Skin epidermis (tissue), 12 donors: ENCODE results near the gene AKR1C8.
"Not testable (repeated sequence)": the region's sequence is repeated elsewhere in the genome, so short reads cannot be mapped to it uniquely, and the experiment has no call there.

Experiments used
- H3K27ac ChIP-seq, 21 experiments: fragments of 200-600 bp; sonication (generic) in 11 of 21; one replicate each; pipeline ENCODE4 v1.5.0; 2020; ENCODE audit warnings: mild to moderate bottlenecking in 3 of 21, inconsistent platforms in 2 of 21, moderate library complexity in 2 of 21
- H3K4me3 ChIP-seq, 7 experiments: fragments of 200-600 bp; sonication (generic) in 2 of 7; one replicate each; pipeline ENCODE4 v1.5.0; 2020; ENCODE audit warnings: inconsistent platforms in 2 of 7, mild to moderate bottlenecking in 2 of 7, moderate library complexity in 1 of 7

The AKR1C8 gene

DNA sequence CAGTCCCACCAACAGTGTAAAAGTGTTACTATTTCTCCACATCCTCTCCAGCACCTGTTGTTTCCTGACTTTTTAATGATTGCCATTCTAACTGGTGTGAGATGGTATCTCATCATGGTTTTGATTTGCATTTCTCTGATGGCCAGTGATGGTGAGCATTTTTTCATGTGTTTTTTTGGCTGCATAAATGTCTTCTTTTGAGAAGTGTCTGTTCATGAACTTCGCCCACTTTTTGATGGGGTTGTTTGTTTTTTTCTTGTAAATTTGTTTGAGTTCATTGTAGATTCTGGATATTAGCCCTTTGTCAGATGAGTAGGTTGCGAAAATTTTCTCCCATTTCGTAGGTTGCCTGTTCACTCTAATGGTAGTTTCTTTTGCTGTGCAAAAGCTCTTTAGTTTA, 9.4 kb downstream of the AKR1C8 start:
- H3K27ac ChIP-seq, H3K4me3 ChIP-seq: not testable (repeated sequence)

- H3K4me3 ChIP-seq: no peak overlapping the region
These were observed 16.0 kb downstream of the AKR1C8 start for GRCh38 chr10:5168897-5169420.

GRCh38 chr10:5165738-5166137, 19.2 kb downstream of the AKR1C8 start:
- Histone ChIP-seq H3K27ac (no peak overlapping the region), H3K4me3 (no peak overlapping the region)

More at GRCh38 chr10:5168897-5169420, 16.0 kb downstream of the AKR1C8 start:
- H3K27ac ChIP-seq: no peak overlapping the region

- Histone ChIP-seq H3K4me3 (no peak overlapping the region), H3K27ac (no peak overlapping the region)
These were observed 21.5 kb downstream of the AKR1C8 start for GRCh38 chr10:5163487-5163886.

- H3K27ac ChIP-seq: no peak overlapping the region
- H3K4me3 ChIP-seq: no peak overlapping the region
These were observed 25.8 kb downstream of the AKR1C8 start for GRCh38 chr10:5159126-5159525.

- Histone ChIP-seq H3K27ac (no peak overlapping the region), H3K4me3 (no peak overlapping the region)
These were observed 27.4 kb downstream of the AKR1C8 start for GRCh38 chr10:5157501-5157900.

DNA sequence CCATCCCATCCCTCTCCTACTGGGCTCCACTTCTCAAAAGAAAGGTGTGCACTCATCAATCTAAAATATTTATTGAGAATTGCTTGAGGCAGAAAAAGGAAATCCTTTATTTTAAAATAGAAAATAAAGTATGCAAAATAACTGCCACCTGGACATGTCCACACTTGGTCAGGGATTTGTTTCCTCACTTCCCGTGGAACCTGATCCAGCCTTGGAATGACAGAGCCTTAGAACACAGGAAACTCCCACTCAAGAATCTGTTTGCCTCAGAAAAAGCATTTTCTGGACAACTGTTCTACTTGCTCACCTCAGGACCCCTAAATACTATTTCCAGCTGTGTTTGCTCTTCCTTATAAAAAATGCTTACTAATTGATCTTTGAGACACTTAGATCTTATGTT, 29.0 kb downstream of the AKR1C8 start:
- no peak overlapping the region for H3K27ac ChIP-seq
- no peak overlapping the region for H3K4me3 ChIP-seq

DNA sequence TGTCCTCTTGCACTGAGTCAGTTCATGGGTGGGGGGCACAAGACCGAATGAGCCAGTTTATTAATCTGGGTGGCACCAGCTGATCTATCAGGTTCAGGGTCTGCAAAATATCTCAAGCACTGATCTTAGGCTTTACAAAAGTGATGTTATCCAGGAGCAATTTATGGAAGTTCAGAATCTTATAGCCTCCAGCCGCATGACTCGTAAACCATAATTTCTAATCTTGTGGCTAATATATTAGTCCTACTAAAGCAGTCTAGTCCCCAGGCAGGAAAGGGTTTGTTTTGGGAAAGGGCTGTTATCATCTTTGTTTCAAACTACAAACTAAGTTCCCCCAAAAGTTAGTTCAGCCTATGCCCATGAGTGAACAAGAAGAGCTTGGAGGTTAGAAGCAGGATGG, 33.9 kb downstream of the AKR1C8 start:
- H3K4me3 ChIP-seq: no peak overlapping the region
- no peak overlapping the region for H3K27ac ChIP-seq

- H3K27ac ChIP-seq: no peak overlapping the region
- no peak overlapping the region for H3K4me3 ChIP-seq
These were observed 36.3 kb downstream of the AKR1C8 start for GRCh38 chr10:5148678-5149032.

DNA sequence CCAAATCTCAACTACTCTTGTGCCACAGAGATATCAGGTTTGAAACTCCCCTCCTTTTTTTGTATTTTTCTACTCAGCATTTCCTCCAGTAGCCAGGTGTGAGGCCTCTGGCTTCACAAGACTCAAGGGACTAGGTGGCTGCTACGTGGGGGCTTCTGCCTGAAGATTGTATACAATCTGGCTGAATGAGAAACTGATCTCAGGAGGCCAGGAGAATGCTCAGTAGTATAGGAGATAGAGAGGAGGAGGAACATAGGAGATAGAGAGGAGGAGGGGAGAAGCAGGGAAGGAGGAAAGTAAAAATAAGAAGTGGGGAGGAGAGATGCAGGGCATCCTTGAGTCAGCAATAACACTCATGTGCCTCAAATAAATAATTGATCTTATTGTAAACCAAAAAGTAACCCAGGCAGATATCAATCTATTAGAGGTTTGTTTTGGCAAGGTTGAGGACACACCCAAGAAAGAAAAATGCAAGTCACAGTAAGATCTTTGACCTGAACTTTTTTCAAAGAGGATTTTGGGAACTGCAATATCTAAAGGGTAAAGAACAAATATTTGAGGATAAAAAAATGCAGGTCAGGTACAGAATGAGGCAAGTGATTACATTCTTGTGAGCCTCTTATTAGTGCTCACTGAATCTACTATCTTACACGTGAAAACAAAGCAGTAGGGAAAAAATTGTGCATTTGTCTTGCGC, 36.8 kb downstream of the AKR1C8 start:
- no peak overlapping the region for H3K27ac ChIP-seq
- H3K4me3 ChIP-seq: no peak overlapping the region

DNA sequence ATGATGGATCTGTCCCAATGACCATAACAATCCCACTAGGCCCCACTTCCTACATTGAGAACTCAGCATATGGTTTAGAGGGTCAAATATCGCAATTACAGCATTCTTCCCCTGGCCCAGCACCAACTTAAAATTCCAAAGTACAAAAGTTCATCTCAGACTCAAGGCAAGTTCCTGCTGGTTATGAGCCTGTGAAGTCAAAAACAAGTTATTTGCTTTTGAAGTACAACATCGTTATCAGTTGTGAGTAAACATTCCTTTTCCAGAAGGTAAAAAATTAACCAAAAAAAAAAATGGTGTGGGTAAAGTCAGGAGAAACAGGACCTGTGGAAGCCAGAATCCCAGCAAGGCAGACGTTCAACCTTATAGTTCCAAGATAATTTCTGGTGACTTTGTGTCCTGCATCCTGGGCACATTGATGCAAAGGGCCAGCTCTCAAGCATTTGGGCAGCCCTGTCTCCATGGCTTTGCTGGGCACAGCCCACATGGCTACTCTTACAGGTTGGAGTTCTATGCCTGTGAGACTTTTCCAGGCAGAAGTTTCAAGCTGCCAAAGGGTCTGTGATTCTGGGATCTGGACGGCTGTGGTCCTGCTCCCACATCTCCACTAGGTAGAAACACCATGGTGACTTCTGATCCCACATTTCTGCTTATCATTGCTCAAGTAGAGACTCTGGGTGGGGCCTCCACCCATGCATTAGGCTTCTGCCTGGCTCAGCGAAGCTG, 37.5 kb downstream of the AKR1C8 start:
- no peak overlapping the region for H3K27ac ChIP-seq
- no peak overlapping the region for H3K4me3 ChIP-seq

GRCh38 chr10:5146920-5147254, 38.1 kb downstream of the AKR1C8 start:
- H3K4me3 ChIP-seq: no peak overlapping the region

GRCh38 chr10:5143137-5143536, 41.8 kb downstream of the AKR1C8 start:
- Histone ChIP-seq H3K4me3 (no peak overlapping the region), H3K27ac (no peak overlapping the region)

More at GRCh38 chr10:5146920-5147254, 38.1 kb downstream of the AKR1C8 start:
- H3K27ac ChIP-seq: no peak overlapping the region

- Histone ChIP-seq H3K27ac (no peak overlapping the region), H3K4me3 (no peak overlapping the region)
These were observed 42.8 kb downstream of the AKR1C8 start for GRCh38 chr10:5142199-5142598.

DNA sequence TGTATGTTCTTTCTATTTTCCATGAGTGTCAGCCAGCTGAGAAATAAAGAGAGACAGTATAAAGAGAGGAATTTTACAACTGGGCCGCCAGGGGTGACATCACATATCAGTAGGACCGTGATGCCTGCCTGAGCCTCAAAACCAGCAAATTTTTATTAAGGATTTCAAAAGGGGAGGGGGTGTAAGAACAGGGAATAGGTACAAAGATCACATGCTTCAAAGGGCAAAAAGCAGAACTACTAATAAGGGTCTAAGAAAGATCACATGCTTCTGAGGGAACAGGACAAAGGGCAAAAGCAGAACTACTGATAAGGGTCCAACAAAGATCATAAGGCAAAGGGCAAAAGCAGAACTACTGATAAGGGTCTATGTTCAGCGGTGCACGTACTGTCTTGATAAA, 47.3 kb downstream of the AKR1C8 start:
- not testable (repeated sequence) for H3K27ac ChIP-seq, H3K4me3 ChIP-seq

- Histone ChIP-seq H3K27ac (no peak overlapping the region), H3K4me3 (no peak overlapping the region)
These were observed 48.4 kb downstream of the AKR1C8 start for GRCh38 chr10:5136468-5137087.

DNA sequence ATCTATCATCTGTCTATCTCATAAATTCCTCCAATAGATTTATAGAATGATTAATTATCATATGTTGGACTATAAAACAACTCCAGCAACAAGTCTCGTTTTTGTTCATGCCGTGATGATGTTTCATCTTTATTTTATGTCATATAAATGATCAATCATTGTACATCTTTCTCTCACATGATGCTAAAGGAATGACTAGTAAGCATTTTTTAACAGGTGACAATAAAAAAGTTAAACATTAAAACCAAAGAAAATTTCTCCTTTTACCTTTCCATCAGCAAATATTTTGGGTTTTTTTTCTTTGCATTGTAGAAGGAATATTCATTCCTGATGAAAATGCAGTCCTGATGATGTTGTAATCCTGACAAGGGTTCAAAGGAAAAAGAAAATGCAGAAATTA, 49.4 kb downstream of the AKR1C8 start:
- Histone ChIP-seq H3K27ac (no peak overlapping the region), H3K4me3 (no peak overlapping the region)

GRCh38 chr10:5125315-5126044, 59.5 kb downstream of the AKR1C8 start:
- Histone ChIP-seq H3K27ac (no peak overlapping the region), H3K4me3 (no peak overlapping the region)

DNA sequence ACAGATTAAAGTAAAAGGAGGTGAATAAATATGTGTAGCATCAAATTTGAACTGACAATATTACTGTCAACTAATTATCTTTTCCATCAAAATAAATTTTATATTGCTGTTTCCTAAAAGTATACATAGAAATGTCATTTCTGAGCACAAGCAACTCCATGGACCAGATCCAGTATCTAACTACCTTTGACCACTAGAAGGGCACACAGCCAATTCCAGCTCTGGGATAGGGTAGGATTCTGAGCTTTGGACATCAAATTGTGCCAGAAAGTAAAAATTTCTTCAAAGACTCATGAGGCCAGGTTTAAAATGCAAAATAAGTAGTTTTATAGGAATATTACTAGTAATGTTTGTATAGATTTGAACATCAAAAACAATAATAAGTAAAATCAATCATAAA, 61.1 kb downstream of the AKR1C8 start:
- no peak overlapping the region for H3K27ac ChIP-seq
- H3K4me3 ChIP-seq: no peak overlapping the region

GRCh38 chr10:5119997-5120396, 65.0 kb downstream of the AKR1C8 start:
- H3K4me3 ChIP-seq, H3K27ac ChIP-seq: not testable (repeated sequence)
